ENCODE measurements around the gene SLAMF7.
"Not testable (repeated sequence)": the region's sequence is repeated elsewhere in the genome, so short reads cannot be mapped to it uniquely, and the experiment has no call there.

Gene SLAMF7

GRCh38 chr1:160711276-160711601 lies 27.8 kb upstream of the SLAMF7 start:
- POLR2A ChIA-PET, result no interaction called here
- CTCF ChIA-PET, result no interaction called here
- TF ChIP-seq CTCF (IDR thresholded peaks at IDR 0.05; ENCODE audit: insufficient read depth, low read length, missing control alignments), result no peak
- DNase-seq (ENCODE audit: low read depth, low spot score), result no peak
- H3K4me3 ChIP-seq (ENCODE audit: low read depth, low read length), result no peak overlapping the region

GRCh38 chr1:160711602-160712311 lies 27.3 kb upstream of the SLAMF7 start, which contains the start of gene CD48:
Gene CD48, minus strand, starts transcription at chr1:160711822. Its CDS starts 59 bp downstream, at chr1:160711763.
- TF ChIP-seq CTCF (IDR thresholded peaks at IDR 0.05; ENCODE audit: insufficient read depth, low read length, missing control alignments), result no peak
- no peak for DNase-seq (ENCODE audit: low read depth, low spot score)
- H3K4me3 ChIP-seq (ENCODE audit: low read depth, low read length), result no peak within 1 kb of the TSS
- CTCF ChIA-PET, result no interaction called here
- POLR2A ChIA-PET, result no interaction called here

- H3K4me3 ChIP-seq (ENCODE audit: low read depth, low read length); DNase-seq (ENCODE audit: low read depth, low spot score); CTCF ChIA-PET; POLR2A ChIA-PET: not testable (repeated sequence)
Measured at GRCh38 chr1:160712525-160713080, 26.4 kb upstream of the SLAMF7 start.

- DNase-seq (ENCODE audit: low read depth, low spot score), result no peak
- CTCF ChIA-PET, result no interaction called here
- POLR2A ChIA-PET, result no interaction called here
- H3K4me3 ChIP-seq (ENCODE audit: low read depth, low read length), result no peak overlapping the region
- TF ChIP-seq CTCF (IDR thresholded peaks at IDR 0.05; ENCODE audit: insufficient read depth, low read length, missing control alignments), result no peak
Measured at GRCh38 chr1:160713161-160713560, 25.9 kb upstream of the SLAMF7 start.

- DNase-seq (ENCODE audit: low read depth, low spot score); H3K4me3 ChIP-seq (ENCODE audit: low read depth, low read length); POLR2A ChIA-PET: not testable (repeated sequence)
- CTCF ChIA-PET, result interaction anchor here (1.2 kb wide), 1 partner anchor 13 kb away, joined by 3 read pairs; no protein-coding TSS in a partner anchor
Measured at GRCh38 chr1:160714034-160714648, 24.9 kb upstream of the SLAMF7 start.

GRCh38 chr1:160716013-160716412 lies 23.0 kb upstream of the SLAMF7 start:
- DNase-seq (ENCODE audit: low read depth, low spot score), result no peak

More at GRCh38 chr1:160716013-160716412, 23.0 kb upstream of the SLAMF7 start:
- POLR2A ChIA-PET, result no interaction called here
- CTCF ChIA-PET, result interaction anchor here (0.8 kb wide), 1 partner anchor 41 kb away, joined by 3 read pairs; no protein-coding TSS in a partner anchor
- no peak for TF ChIP-seq CTCF (IDR thresholded peaks at IDR 0.05; ENCODE audit: insufficient read depth, low read length, missing control alignments)
- H3K4me3 ChIP-seq (ENCODE audit: low read depth, low read length), result no peak overlapping the region
